HL-60 (cell line): ENCODE results near the gene DTYMK.

ENCODE experiments used
- DNase-seq, 2 experiments: peaks; one replicate each; pipeline ENCODE4 v3.0.0-alpha.2; 2010 to 2020; ENCODE audit warnings: low read depth in 1 of 2, low spot score in 1 of 2
- H3K27ac ChIP-seq: fragments of 250-450 bp; sonication (Bioruptor Pico); replicated peaks from 2 replicates; pipeline ENCODE4 v1.5.1; 2020; ENCODE audit warnings: mild to moderate bottlenecking, moderate library complexity
- H3K27me3 ChIP-seq: fragments of 250-450 bp; sonication (Bioruptor Pico); 2 replicates; pipeline ENCODE4 v1.5.1; 2021; ENCODE audit warnings: mild to moderate bottlenecking, moderate library complexity; ENCODE audit not compliant: insufficient read depth, poor library complexity, severe bottlenecking
- H3K4me3 ChIP-seq: replicated peaks from 2 replicates; pipeline ENCODE4 v1.5.1; 2011; ENCODE audit warnings: mild to moderate bottlenecking, control low read depth, low read length; ENCODE audit not compliant: insufficient read depth
- CTCF ChIP-seq: IDR thresholded peaks from one replicate; pipeline ENCODE4 v1.5.1; 2011; ENCODE audit warnings: low read length, control low read depth, inconsistent platforms; ENCODE audit not compliant: insufficient read depth
- GABPA ChIP-seq: IDR thresholded peaks from 2 replicates; pipeline ENCODE4 v1.6.1; 2012; ENCODE audit warnings: low read depth
- POLR2AphosphoS5 ChIP-seq: IDR thresholded peaks from 2 replicates; pipeline ENCODE4 v1.6.1; 2012; ENCODE audit warnings: low read depth
- REST ChIP-seq: IDR thresholded peaks from 2 replicates; pipeline ENCODE4 v1.6.1; 2012; ENCODE audit warnings: low read depth; ENCODE audit not compliant: insufficient replicate concordance
- SPI1 ChIP-seq: IDR thresholded peaks from 2 replicates; pipeline ENCODE4 v1.6.1; 2012; ENCODE audit warnings: low read depth, mild to moderate bottlenecking, borderline replicate concordance

DTYMK gene

GRCh38 chr2:241670333-241671110 lies 16.1 kb downstream of the DTYMK start:
- no peak overlapping the region for H3K4me3 ChIP-seq
- DNase-seq, result no peak
- TF ChIP-seq GABPA (no peak), REST (no peak), POLR2AphosphoS5 (no peak), CTCF (no peak), SPI1 (no peak)

DNA sequence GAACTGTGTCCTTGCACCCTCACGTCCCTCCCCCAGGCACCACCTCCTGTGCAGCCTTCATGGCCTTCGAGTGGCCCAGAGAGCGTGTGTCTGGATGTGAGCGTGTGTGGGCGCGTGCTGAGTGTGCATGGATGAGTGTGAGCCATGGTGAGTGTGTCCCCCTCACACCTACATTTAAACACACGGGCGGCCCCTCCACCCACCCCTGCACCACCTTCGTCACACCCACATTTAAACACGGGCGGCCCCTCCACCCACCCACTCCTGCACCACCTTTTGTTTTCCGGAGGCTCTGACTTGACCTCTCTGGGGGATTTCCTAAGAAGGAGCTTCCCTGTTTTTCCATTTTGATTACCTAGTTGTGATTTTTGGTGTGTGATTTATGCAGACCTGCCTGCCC lies 17.8 kb downstream of the DTYMK start:
- no peak overlapping the region for H3K4me3 ChIP-seq
- TF ChIP-seq CTCF (no peak), SPI1 (no peak), POLR2AphosphoS5 (no peak), GABPA (no peak), REST (no peak)

More at GRCh38 chr2:241670333-241671110, 16.1 kb downstream of the DTYMK start:
- H3K27ac ChIP-seq, result no peak overlapping the region
- H3K27me3 ChIP-seq, result no peaks in the 10 kb centered on the region

GRCh38 chr2:241668354-241668753 lies 18.3 kb downstream of the DTYMK start:
- no peak overlapping the region for H3K4me3 ChIP-seq
- no peaks in the 10 kb centered on the region for H3K27me3 ChIP-seq
- H3K27ac ChIP-seq, result no peak overlapping the region
- TF ChIP-seq CTCF (no peak), GABPA (no peak), REST (no peak), SPI1 (no peak), POLR2AphosphoS5 (no peak)
- DNase-seq, result no peak

More for the DNA sequence above, 17.8 kb downstream of the DTYMK start:
- Histone ChIP-seq H3K27me3 (no peaks in the 10 kb centered on the region), H3K27ac (no peak overlapping the region)
- no peak for DNase-seq
